ENCODE data around the gene MRGPRE. TPM values are rescaled to one million over a fixed set of nuclear protein-coding genes. Genes with fewer than 3 reads are reported as not detected.
A peak's percentile ranks its signal among the peaks of the same experiment; 100 is the strongest.

MRGPRE gene
- total RNA-seq, 1 donor from 2014 or later: not detected

DNA sequence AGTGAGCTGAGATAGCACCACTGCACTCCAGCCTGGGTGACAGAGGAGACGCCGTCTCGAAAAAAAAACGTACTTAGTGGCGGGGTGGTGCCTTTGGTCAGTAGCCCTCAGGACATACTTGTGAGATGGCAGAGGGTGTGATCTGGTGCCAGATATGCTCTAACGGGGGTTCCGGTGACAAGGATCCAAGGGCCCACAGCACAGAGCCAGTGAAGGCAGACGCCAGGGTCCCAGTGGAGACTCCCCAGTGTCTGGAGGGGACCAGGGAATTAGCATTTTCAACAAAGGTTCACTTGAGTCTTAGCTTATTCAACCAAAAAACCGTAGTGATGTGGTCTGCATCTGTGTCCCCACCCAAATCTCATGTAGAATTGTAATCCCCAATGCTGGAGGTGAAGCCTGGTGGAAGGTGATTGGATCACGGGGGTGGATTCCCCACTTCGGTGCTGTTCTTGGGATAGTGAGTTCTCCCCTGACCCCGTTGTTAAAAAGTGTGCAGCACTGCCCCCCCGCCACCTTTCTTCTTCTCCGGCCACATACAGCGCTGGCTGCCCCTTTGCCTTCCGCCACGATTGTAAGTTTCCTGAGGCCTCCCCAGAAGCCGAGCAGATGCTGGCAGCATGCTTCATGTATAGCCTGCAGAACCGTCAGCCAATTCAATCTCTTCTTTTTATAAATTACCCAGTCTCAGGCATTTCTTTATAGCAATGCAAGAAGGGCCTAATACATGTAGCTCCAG lies 40.5 kb downstream of the MRGPRE start:
- no peak overlapping the region for H3K4me3 ChIP-seq
- intact Hi-C loops (cut with DNase I): no loop called here
- no peaks in the 10 kb centered on the region for H3K9me3 ChIP-seq

DNA sequence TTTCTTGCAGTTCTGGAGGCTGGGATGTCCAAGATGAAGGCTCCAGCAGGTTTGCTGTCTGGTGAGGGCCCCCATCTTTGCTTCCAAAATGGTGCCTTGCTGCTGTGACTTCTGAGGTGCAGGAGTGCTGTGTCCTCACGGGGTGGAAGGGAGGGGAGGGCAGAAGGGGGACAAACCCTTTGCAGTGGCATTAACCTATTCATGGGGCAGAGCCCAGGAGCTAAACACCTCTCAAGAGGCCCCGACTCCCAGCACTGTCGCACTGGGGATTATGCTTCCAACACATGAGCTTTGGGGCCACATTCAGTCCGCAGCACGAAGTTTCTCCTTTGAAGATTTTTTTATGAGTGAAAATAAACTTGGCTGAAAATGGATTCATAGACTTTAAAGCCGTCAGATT lies 41.6 kb downstream of the MRGPRE start:
- Histone ChIP-seq H3K4me1 (no peaks in the 10 kb centered on the region), H3K9me3 (no peaks in the 10 kb centered on the region), H3K27ac (no peak overlapping the region), H3K4me3 (no peak overlapping the region), H3K27me3 (no peaks in the 10 kb centered on the region), H3K36me3 (no peaks in the 10 kb centered on the region)
- TF ChIP-seq, protein P1, sequence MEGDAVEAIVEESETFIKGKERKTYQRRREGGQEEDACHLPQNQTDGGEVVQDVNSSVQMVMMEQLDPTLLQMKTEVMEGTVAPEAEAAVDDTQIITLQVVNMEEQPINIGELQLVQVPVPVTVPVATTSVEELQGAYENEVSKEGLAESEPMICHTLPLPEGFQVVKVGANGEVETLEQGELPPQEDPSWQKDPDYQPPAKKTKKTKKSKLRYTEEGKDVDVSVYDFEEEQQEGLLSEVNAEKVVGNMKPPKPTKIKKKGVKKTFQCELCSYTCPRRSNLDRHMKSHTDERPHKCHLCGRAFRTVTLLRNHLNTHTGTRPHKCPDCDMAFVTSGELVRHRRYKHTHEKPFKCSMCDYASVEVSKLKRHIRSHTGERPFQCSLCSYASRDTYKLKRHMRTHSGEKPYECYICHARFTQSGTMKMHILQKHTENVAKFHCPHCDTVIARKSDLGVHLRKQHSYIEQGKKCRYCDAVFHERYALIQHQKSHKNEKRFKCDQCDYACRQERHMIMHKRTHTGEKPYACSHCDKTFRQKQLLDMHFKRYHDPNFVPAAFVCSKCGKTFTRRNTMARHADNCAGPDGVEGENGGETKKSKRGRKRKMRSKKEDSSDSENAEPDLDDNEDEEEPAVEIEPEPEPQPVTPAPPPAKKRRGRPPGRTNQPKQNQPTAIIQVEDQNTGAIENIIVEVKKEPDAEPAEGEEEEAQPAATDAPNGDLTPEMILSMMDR (IDR thresholded peaks at IDR 0.05): no peak
- intact Hi-C loops (cut with DNase I): no loop called here
- peak in 1 of 2 donors; percentile 24 for DNase-seq (ENCODE audit: low spot score in 2 of 2)

More for the DNA sequence above, 40.5 kb downstream of the MRGPRE start:
- no peaks in the 10 kb centered on the region for H3K27me3 ChIP-seq
- no peak overlapping the region for H3K27ac ChIP-seq
- H3K36me3 ChIP-seq: no peaks in the 10 kb centered on the region
- TF ChIP-seq, protein P1 (IDR thresholded peaks at IDR 0.05): no peak
- peak in 1 of 2 donors; percentile 25 for DNase-seq (ENCODE audit: low spot score in 2 of 2)
- no peaks in the 10 kb centered on the region for H3K4me1 ChIP-seq

DNA sequence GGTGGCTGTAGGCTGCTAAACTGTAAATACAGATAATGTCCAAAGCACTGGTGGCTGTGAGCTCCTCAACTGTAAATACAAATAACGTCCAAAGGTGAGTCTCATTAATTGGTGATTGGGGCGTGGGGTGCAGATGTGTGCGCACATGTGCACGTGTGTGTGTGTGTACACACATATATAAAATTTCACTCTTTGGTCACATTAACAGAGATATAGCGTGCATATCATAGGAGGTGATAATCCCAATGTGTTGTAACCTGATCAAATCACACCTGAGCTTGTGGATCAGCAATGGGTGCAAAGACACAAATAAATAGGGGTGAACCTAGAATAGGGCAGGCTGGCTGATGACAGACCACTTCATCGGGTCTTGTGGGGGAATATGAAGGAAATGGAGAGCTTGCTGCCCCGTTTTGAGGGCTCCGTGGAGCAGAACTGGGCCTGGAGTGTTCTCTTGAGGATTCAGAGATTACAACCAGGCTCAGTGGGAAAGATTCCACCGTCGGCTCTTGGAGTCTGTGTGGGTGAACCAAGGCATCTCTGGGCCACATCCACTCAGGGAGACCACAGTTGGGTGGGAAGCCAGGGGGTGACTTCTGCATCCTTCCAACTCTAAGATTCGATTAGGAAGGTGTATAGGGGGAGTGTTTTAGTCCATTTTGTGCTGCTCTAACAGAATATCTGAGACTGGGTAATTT lies 42.2 kb downstream of the MRGPRE start:
- DNase-seq (ENCODE audit: low spot score in 2 of 2): peak in 1 of 2 donors; percentile 33

DNA sequence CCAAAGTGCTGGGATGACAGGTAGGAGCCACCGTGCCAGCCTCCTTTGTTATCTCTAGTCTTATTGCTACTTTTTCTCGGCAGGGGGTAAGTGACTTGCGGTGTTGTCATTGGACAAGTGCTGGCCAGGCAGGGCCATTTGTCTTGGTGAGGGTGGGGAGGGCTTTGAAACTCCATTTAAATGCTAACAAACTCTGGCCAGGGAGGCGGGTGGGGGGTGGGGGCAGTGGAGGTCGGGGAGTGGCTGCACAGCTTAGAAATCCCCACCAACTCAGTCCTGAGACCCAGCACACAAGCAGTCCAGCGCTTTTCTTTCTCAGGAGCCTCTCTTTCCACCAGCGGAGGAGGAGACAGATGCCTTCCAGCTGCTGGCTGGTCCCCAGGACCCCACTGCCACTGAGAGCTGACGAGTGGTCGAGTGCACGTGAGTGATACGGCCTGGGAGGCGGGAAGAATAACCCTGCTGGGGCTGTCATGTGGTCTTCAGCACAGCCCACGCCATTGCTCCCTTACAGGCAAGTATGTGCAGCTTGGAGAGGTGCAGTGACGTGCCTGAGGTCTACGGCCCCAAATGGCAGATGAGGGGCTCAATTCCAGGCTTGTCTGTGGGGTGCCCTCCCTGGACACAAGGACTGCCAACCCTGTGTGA lies 42.9 kb downstream of the MRGPRE start:
- H3K4me1 ChIP-seq: no peaks in the 10 kb centered on the region
- no peak overlapping the region for H3K27ac ChIP-seq
- H3K9me3 ChIP-seq: no peaks in the 10 kb centered on the region
- H3K27me3 ChIP-seq: no peaks in the 10 kb centered on the region
- peak in 1 of 2 donors; percentile 53 for DNase-seq (ENCODE audit: low spot score in 2 of 2)
- no peaks in the 10 kb centered on the region for H3K36me3 ChIP-seq
- H3K4me3 ChIP-seq: no peak overlapping the region
- intact Hi-C loops (cut with DNase I): no loop called here
- TF ChIP-seq, protein P1 (IDR thresholded peaks at IDR 0.05): no peak

More for the DNA sequence above, 42.2 kb downstream of the MRGPRE start:
- Histone ChIP-seq H3K4me1 (no peaks in the 10 kb centered on the region), H3K4me3 (no peak overlapping the region), H3K27me3 (no peaks in the 10 kb centered on the region), H3K27ac (no peak overlapping the region), H3K36me3 (no peaks in the 10 kb centered on the region), H3K9me3 (no peaks in the 10 kb centered on the region)
- intact Hi-C loops (cut with DNase I): no loop called here
- TF ChIP-seq, protein P1 (IDR thresholded peaks at IDR 0.05): no peak

DNA sequence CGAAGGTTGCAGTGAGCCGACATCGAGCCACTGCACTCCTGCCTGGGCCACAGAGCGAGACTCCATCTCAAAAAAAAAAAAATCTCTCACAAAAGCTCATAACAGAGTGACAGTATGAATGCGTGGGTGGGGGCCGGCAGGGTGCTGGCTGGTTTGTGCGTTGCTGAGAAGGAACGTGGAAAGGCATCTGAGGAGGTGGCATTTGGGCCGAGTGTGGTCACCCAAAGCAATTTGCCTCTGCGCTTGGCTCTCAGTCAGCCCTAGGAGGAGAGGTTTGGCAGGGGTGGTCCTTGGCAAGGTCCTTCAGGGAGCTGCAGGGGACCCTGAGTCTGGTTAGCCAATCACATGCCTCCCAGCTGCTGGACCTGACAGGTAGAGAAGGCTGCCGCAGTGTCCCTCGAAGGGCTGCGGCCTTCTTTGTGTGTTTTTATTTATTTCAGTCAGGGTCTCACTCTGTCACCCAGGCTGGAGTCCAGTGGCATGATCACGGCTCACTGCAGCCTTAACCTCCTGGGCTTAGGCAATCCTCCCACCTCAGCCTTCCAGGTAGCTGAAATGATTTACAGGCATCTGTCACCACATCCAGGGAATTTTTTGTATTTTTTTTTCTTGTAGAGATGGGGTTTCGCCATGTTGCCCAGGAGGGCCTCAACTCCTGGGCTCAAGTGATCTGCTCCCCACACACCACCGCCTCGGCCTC lies 43.6 kb downstream of the MRGPRE start:
- no peaks in the 10 kb centered on the region for H3K27me3 ChIP-seq
- intact Hi-C loops (cut with DNase I): no loop called here
- DNase-seq (ENCODE audit: low spot score in 2 of 2): peak in 1 of 2 donors; percentile 40
- H3K36me3 ChIP-seq: no peaks in the 10 kb centered on the region
- H3K4me3 ChIP-seq: no peak overlapping the region
- no peaks in the 10 kb centered on the region for H3K4me1 ChIP-seq
- H3K9me3 ChIP-seq: no peaks in the 10 kb centered on the region
- no peak overlapping the region for H3K27ac ChIP-seq
- TF ChIP-seq, protein P1 (IDR thresholded peaks at IDR 0.05): no peak
